Stimulated activated CD4-positive, alpha-beta T cell treated with anti-CD3 and anti-CD28 coated beads, Interleukin-1b, Interleukin-23, amount 100 ng/mL, for 24 hours (primary cell): ENCODE data around the gene CERK.

Source experiments
- DNase-seq, 4 experiments: peaks; one replicate each; pipeline ENCODE4 v3.0.0-alpha.2; 2020; ENCODE audit warnings: low read depth in 4 of 4, low spot score in 1 of 4

CERK gene

DNA sequence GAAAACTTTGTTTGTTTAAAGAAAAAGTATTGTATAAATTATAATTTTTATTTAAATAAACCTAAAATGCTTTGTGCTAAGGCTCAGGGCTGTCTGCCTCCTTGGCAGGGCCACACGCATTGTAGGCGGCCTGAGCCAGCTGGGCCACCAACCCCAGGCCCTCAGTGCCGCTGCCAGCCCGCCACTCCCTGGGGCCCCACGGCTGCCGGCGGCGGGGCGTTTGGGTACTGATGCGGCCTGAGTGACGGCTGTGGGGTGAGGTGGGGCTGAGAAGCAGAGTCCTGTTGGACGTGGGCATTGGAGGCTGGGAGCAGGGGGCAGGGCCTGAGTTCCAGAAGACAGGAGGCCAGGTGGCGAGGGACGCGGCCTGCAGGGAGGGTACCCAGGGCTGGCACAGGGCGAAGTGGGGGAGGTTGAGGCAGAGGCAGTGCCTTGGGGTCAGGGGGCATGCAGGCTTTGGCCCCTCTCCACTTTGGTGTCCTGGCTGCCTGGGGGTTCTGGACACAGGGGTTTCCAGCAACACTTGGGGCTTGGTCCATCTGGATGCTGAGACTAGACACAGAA lies 58.3 kb downstream of the CERK start:
- DNase-seq, result no peak

DNA sequence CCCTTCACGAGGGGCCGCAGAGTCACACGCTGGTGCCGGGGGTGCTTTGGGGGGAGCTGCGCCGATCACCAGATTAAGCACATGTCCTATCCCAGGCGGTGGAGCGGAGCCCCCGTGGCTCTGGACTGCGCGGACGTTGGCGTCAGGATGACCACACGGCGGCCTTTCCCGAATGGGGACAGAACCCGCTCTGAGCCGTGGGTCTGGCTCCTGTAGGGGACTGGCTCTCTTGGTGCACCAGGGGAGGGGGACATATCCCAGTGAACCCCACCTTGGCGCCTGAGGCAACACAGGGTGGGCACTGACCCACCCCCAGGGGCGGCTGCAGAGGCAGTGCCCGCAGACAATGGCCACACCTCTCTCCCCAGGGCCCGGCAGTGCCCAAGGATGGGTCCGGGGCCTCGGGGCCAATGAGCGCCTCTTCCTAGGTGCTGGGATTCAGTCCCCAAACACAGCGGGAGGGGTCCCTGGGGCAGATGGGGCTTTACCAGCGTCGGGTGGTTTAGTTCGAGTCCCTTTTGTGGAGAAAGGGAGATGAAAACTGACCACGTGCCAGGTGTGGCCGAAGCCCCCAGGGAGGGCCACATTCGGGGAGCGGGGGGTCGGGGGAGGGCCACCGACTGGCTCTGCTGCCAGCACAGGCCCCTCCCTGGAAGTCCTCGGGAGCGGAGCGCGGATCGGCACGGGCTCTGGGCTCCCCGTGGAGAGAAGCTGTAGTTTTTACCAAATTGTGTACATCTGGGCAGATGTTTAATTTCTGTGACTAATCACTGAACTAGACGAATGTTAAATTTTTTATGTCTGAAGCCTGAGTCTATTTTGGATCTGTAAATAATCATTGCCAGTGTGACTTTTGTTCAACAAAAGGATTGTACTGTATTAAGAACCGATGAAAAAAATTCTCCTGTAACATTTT lies 59.0 kb downstream of the CERK start:
- DNase-seq, result no peak

DNA sequence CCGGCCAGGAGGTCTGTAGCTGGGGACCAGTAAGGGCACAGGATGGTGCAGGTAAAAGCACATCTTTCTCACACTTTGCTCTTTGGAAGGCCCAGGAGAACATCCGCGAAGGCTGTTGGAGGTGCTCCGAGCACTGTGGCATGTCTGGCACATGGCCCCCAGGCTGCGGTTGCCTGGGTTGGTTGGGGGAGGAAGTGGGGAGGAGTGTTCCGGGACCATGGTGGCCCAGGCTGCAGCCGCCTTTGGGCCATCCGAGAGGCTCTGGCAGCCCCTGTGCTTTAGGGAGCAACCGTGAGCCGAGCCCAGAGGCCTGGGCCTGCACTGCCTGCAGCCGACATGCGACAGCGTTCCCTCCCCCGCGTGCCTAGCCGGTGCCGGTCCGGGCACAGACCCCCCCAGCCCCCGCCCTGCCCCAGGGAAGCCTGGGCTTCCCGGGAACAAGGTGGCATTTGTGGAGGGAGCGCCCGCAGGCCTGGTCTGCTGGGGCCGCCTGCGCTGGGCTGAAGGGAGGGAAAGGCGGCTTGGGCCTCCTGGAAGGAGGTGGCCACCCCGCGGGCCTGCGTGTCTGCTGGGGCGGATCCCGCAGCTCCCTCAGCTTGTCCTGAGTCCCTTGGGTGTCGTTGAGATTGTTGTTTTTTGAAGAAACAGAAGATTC lies 59.9 kb downstream of the CERK start:
- no peak for DNase-seq

DNA sequence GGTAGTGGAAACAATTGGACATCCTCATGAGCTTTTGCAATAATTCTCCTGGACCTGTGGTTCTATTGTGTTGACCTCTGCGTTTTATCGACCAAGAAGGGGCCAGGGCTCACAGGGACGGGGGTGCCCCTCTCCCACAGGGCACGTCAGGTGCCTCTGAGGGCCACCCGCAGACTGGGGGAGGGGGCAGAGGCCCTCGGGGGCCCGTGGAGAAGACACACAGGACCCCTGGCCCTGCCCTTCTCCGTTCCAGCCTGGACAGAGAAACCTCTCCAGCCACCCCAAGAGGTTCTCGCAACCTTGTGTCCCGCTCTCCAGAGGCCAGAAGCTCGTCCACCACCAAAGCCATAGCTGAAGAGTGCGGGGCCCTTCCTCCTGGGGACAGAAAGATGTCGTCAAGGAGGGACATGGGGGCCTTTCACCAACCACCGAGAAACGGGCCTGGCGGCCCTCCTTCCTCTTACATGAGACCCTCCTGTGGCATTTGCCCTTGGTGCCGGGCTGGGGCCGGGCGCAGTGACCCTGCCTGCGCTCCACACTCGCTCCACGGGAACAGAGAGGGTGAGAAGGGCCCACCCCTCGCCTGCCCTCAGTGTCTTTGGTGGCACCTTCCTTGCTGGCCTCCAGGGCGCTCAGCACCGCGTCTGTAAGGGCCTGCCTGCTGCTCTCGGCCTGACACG lies 60.6 kb downstream of the CERK start:
- DNase-seq, result no peak

DNA sequence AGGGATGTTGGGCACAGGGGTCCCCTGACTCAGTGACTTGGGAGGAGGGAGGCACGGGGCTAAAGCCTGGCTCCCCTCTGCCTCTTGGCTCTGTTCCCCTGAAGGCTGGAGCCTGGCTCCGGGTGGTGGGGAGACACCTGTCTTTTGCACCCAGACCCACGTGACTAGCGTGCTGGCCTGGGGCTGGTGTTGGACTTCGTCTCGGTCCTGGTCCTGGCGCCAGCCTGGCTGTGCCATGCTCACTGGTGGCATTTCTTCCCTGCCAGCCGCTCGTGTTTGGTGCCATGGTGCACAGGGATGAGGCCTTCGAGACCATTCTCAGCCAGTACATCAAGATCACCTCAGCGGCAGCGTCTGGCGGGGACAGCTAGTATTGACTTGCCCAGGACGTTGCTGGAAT lies 61.2 kb downstream of the CERK start:
- DNase-seq, result no peak

DNA sequence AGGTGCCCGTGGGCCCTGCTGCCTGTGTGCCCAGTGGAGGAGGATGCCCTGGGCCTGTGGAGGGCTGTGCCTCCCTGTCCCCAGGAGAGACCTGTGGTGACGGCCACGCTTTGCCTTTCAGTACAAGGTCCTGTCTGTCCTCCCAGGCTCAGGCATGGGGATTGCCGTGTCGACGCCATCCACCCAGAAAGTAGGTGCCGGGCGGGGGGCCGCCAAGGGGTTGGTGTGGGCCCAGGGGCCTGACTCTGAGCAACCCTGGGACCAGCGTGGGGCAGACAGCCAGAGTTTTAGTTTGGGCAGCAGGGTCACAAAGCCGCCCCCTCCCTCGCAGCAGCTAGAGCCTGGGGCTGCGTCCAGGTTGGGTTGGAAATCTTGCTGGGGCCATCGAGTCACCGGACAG lies 61.6 kb downstream of the CERK start:
- DNase-seq, result no peak

DNA sequence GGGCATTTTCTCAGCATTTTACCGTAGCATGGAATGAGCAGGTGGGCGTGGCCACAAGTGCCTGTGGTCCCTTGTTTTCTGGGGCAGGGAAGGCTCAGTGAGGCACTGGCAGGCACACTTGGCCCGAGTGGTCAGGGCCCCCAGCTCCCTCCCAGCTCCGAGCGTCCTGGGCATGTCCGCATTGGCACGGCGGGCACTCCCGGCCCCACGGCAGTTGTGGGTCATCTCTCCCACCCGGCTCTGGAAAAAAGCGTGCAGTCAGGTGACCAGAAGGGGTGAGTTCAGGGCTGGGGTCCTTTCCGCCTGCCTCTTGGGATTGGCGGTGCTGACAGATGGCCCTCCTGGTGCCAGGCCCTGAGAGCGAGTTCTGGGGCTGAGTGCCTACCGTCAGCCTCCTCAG lies 62.1 kb downstream of the CERK start:
- no peak for DNase-seq

DNA sequence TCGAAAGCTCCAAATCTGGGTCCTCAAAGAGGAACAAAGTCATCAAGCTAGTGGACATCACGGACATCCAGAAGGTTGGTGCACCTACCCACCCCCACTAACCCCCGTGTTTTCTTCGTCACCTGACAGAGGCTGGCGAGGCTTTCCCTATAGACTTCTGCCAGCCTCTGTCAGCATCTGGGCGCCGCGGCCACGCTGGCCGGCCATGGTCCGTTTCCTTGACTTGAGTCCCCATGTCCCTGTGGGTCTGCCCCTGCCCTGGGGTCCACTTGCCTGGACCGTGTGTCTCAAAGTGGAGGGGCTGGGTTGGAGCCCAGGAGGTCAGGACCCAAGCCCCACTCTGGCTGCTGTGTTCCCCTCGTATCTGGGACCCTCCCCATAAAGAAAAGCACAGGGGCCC lies 62.6 kb downstream of the CERK start:
- DNase-seq, result no peak

DNA sequence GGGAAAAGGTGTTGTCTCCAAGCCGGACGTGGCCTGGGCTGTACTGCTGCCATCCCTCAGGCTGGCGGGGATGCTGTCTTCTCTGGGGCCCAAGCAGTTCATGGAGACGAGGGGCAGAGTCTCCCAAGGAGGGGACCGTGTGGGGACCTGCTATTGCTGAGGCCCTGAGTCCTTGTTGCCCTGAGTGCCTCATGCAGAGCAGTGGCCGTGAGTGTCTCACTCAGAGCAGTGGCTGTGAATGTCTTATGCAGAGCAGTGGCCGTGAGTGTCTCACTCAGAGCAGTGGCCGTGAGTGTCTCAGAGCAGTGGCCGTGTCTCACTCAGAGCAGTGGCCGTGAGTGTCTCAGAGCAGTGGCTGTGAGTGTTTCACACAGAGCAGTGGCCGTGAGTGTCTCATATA lies 63.1 kb downstream of the CERK start:
- DNase-seq, result peak in 2 of 4 experiments; percentile 12 to 24

DNA sequence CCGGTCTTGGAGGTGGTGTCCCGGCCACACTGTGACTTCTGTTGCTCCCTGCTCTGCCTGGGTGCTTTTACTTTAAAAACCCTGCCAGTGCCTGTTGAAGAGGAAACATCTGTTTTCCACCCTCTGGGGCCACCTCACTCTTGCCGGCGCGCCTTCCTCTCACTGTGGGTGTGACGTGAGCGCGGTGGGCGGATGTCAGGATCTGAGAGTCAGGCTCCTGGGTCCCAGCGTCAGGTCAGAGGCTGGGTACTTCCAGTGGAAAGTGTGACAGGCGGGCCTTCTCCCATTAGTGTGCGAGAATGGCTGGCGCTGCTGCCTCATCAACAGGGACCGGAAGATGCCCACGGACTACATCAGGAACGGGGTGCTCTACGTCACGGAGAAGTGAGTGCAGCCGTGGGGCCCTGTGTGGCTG lies 63.7 kb downstream of the CERK start:
- peak; percentile 78 to 96 (median 91) for DNase-seq

DNA sequence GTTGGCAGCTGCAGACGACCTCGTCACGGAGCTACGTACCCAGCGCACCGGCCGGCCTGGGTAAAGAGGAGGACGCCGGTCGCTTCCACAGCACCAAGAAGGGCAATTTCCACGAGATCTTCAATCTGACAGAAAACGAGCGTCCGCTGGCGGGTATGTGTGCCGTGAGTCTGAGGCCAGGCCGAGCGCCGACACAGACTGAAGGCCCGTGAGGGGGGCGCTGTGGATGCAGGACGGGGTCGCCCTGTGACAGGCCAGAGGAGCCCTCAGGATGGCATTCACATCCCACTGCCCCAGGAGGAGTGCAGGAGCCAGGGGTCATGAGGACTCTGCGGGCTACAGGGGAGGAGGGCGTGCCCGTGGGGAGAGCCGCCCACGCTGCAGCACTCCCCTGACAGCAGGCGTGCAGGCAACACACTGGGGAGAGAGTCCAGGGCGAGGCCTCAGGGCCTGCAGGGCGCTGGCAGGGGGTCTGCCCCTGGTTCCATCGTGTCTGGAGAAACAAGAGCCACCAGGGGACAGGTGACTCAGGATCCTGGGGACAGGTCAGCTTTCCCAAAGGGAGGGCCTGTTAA lies 64.3 kb downstream of the CERK start:
- DNase-seq, result peak in 1 of 4 experiments; percentile 19

DNA sequence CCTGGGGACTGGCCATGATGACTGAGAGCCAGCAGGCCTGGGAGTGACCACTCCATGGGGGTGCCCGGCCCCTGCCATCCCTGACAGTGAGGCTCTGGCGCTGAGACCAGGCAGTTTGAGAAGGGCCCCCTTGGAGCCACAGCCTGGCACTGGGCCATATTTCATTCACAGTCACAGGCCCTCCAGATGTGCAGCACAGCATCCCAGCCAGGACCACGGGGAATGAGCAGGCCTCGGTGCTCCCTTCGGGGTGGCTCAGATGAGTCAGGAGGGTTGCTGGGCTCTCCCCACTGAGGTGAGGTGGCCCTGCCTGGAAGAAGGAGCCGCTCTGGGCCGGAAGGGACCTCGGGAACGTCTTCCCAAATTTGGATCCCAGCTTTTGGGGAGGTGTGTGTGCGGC lies 64.8 kb downstream of the CERK start:
- DNase-seq, result no peak

DNA sequence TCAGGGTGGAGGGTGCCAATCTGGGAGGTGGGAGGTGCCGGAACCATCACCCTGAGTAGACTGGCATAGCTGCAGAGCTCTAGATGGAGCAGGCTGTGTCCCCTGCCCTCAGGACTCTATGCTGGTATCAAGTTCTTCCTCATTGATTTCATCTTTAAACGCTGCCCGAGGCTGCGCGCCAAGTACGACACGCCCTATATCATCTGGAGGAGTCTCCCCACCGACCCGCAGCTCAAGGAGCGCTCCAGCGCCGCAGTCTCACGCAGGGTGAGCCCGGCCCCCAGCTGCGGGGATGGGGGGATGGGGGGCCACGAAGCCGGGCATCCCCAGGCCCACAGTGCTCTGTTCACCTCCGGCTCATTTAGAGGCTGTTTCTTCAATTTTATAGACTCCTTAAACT lies 65.3 kb downstream of the CERK start:
- no peak for DNase-seq

DNA sequence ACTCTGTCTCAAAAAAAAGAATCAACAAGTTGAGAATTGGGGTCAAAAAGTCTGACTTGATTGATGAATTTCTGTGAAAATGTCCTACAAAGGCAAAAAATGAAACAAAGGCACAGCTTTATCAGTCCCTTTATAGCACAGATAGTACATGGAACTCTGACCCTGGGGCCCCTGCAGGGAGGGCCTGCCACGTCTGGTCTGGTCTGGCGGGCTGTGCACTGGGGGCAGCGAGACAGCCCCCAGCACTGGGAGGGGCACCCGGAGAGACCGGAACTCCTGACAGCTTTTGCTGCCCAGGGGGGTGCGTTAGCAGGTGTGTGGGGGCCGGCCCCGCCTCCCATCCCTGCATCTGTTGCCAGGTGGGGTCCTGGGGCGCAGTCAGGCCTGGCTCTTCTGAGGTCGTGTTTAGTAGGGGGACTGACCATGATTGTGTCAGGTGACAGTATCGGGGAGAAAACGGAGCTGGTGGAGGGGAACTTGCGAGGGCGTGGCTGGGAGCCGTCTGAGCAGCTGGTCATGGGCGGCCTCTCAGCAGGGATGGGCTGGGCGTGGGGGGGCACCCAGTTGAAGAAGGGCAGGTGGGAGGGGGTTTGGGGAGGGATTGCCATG lies 66.1 kb downstream of the CERK start:
- DNase-seq, result no peak

DNA sequence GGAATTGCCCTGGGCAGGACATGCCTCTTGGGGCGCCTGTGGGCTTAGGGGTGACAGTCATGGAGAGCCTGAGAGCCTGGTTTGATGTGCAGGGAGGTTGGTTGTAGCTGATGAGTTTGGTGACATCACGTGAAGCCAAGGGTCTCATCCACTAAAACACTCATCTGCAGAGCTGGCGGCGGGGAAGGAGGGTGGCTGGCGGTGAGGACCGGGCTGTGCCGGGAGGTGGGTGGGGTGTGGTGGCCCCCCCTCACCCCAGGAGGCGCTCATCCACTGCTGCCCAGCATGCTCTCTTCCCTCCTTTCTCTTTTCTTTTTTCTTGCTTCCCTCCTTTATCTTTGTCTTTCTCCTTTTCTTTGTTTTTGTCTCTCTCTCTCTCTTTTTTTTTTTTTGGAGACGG lies 68.9 kb downstream of the CERK start:
- DNase-seq, result no peak

DNA sequence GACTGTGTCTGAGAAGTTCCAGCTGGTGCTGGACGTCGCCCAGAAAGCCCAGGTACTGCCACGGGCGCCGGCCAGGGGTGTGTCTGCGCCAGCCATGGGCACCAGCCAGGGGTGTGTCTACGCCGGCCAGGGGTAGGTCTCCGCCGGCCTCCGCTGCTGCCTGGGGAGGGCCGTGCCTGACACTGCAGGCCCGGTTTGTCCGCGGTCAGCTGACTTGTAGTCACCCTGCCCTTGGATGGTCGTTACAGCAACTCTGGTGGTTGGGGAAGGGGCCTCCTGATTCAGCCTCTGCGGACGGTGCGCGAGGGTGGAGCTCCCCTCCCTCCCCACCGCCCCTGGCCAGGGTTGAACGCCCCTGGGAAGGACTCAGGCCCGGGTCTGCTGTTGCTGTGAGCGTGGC lies 69.9 kb downstream of the CERK start:
- no peak for DNase-seq

DNA sequence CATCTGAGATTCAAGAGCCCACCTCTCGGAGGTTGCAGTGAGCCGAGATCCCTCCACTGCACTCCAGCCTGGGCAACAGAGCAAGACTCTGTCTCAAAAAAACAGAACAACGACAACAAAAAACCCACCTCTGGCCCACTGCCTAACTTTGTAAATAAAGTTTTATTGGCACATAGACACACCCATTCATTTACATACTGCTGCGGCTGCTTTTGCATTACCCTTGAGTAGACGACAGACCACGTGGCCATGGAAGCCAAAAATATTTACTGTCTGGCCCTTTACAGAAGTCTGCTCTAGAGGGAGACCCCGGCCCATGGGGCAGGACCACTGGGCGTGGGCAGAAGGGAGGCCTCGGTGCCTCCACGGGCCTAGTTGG lies 70.8 kb downstream of the CERK start:
- DNase-seq, result no peak

DNA sequence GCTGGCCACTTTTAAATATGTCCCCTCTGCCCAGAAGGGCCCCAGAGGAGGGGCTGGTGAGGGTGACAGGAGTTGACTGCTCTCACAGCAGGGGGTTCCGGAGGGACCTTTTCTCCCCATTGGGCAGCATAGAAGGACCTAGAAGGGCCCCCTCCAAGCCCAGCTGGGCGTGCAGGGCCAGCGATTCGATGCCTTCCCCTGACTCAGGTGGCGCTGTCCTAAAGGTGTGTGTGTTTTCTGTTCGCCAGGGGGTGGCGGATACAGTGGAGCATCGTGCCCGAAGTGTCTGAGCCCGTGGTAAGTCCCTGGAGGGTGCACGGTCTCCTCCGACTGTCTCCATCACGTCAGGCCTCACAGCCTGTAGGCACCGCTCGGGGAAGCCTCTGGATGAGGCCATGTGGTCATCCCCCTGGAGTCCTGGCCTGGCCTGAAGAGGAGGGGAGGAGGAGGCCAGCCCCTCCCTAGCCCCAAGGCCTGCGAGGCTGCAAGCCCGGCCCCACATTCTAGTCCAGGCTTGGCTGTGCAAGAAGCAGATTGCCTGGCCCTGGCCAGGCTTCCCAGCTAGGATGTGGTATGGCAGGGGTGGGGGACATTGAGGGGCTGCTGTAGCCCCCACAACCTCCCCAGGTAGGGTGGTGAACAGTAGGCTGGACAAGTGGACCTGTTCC lies 71.3 kb downstream of the CERK start:
- no peak for DNase-seq

DNA sequence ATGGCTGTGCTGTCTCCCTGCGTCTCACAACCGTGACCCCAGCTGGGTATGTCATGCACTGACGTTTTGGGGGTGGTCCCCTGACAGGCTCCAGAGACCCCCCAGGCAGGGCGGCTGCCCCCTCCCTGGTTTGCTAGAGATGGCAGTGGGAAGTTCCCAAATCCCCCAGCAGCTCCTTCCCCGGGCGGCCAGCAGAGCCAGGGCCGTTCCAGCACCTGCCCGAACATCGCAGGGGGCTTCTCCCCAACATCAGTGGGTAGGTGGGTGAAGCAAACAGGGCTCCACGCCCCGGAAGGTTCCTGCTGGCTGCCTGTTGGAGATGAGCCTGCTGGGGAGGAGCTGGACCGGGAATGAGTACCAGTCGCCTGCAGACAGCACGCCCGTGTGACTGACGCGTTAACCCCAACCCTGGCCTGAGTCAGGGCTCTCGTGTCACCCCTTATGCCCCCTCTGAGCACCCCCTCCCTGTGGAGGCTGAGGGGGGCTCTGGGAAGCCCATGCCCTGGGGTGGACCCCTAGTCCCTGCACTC lies 72.2 kb downstream of the CERK start:
- no peak for DNase-seq

DNA sequence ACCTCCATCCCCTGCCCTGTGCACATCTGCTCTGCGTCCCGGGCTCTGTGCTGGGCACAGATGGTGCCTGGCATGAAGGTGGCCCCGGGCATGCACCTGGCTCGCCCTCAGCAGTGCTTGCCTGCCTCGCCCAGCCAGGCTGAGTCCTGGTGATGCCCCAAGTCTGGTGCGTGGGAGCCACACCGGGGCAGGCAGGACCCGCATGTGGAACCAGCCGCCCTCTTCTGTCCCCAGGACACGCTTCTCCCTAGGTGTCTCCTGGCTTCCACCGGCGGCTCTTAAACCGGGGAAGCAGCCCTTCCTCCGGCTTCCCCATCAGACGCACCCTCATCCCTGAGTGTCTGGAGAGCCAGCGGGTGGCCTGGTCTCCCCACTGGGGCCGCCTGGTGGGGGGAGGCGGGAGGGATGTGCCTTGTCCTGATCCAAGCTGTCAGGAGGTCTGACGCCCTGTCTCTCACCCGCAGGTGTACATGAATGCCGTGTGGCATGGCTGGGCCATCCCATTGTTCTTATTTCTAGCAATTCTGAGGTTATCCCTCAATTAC lies 72.8 kb downstream of the CERK start:
- no peak for DNase-seq
